Skeletal muscle cell (primary cell): ENCODE data around the gene DDI2.

Source experiments
- DNase-seq: peaks from one replicate; pipeline ENCODE4 v3.0.0-alpha.2; 2010; ENCODE audit warnings: low read depth
- H3K4me3 ChIP-seq: 2 replicates; pipeline ENCODE4 v1.5.1; 2011; ENCODE audit warnings: low read depth, mild to moderate bottlenecking, control low read depth, low read length, moderate library complexity

The DDI2 gene

GRCh38 chr1:15671430-15671829, 54.2 kb downstream of the DDI2 start:
- H3K4me3 ChIP-seq: no peak overlapping the region
- DNase-seq: no peak

- no peak overlapping the region for H3K4me3 ChIP-seq
- no peak for DNase-seq
Measured at GRCh38 chr1:15674386-15675159, 57.3 kb downstream of the DDI2 start.

- no peak for DNase-seq
- H3K4me3 ChIP-seq: no peak overlapping the region
Measured at GRCh38 chr1:15676010-15676409, 58.8 kb downstream of the DDI2 start.

GRCh38 chr1:15676688-15677661, 59.7 kb downstream of the DDI2 start:
- no peak overlapping the region for H3K4me3 ChIP-seq
- DNase-seq: no peak

- DNase-seq: peak; percentile 21
- no peak overlapping the region for H3K4me3 ChIP-seq
Measured at GRCh38 chr1:15678578-15678977, 61.3 kb downstream of the DDI2 start.

- DNase-seq: peak; percentile 48
- no peak overlapping the region for H3K4me3 ChIP-seq
Measured at GRCh38 chr1:15680131-15680530, 62.9 kb downstream of the DDI2 start.

GRCh38 chr1:15680561-15681348, 63.5 kb downstream of the DDI2 start:
- peak; percentile 81 for DNase-seq

GRCh38 chr1:15681349-15682292, 64.4 kb downstream of the DDI2 start:
- H3K4me3 ChIP-seq: no peak overlapping the region
- DNase-seq: no peak

More at GRCh38 chr1:15680561-15681348, 63.5 kb downstream of the DDI2 start:
- H3K4me3 ChIP-seq: no peak overlapping the region

- H3K4me3 ChIP-seq: no peak overlapping the region
- DNase-seq: no peak
Measured at GRCh38 chr1:15682936-15683341, 65.7 kb downstream of the DDI2 start.

- DNase-seq: no peak
- peak overlapping the region; percentile 82 for H3K4me3 ChIP-seq
Measured at GRCh38 chr1:15683345-15684039, 66.2 kb downstream of the DDI2 start.

- DNase-seq: no peak
- H3K4me3 ChIP-seq: peak within 1 kb of the TSS; percentile 82
Measured at GRCh38 chr1:15684042-15684461, 66.8 kb downstream of the DDI2 start, which contains the start of gene PLEKHM2. Gene PLEKHM2, plus strand, starts transcription at chr1:15684320. Its CDS starts 239 bp downstream, at chr1:15684559.

GRCh38 chr1:15684468-15685291, 67.4 kb downstream of the DDI2 start:
- no peak for DNase-seq

GRCh38 chr1:15685820-15686219, 68.6 kb downstream of the DDI2 start:
- DNase-seq: no peak

More at GRCh38 chr1:15684468-15685291, 67.4 kb downstream of the DDI2 start:
- H3K4me3 ChIP-seq: peak overlapping the region; percentile 82

GRCh38 chr1:15687446-15687845, 70.2 kb downstream of the DDI2 start:
- DNase-seq: no peak
- no peak overlapping the region for H3K4me3 ChIP-seq

More at GRCh38 chr1:15685820-15686219, 68.6 kb downstream of the DDI2 start:
- peak overlapping the region; percentile 82 for H3K4me3 ChIP-seq

- DNase-seq: no peak
- no peak overlapping the region for H3K4me3 ChIP-seq
Measured at GRCh38 chr1:15690317-15690716, 73.1 kb downstream of the DDI2 start.

- no peak for DNase-seq
- H3K4me3 ChIP-seq: no peak overlapping the region
Measured at GRCh38 chr1:15691434-15692032, 74.3 kb downstream of the DDI2 start.
